Esophagus (tissue), 2 donors: Measurements from ENCODE around the gene ITIH1. TPM values are rescaled to one million over a fixed set of nuclear protein-coding genes. Genes with fewer than 3 reads are reported as not detected.
"Not testable (repeated sequence)": the region's sequence is repeated elsewhere in the genome, so short reads cannot be mapped to it uniquely, and the experiment has no call there.

Experiments
- H3K27ac ChIP-seq, 2 donors: one replicate each; pipeline ENCODE4 v1.5.1; 2013; ENCODE audit warnings: low read depth in 2 of 2, mild to moderate bottlenecking in 2 of 2, inconsistent platforms in 1 of 2, low read length in 1 of 2, moderate library complexity in 1 of 2
- H3K27me3 ChIP-seq, 2 donors: one replicate each; pipeline ENCODE4 v1.6.1; 2013; ENCODE audit warnings: low read length in 2 of 2, control low read depth in 1 of 2, mild to moderate bottlenecking in 1 of 2; ENCODE audit not compliant: insufficient read depth in 2 of 2, control insufficient read depth in 1 of 2
- H3K36me3 ChIP-seq, 2 donors: one replicate each; pipeline ENCODE4 v1.6.1; 2013; ENCODE audit warnings: low read length in 1 of 2; ENCODE audit not compliant: control insufficient read depth in 2 of 2, insufficient read depth in 2 of 2
- H3K4me1 ChIP-seq, 2 donors: one replicate each; pipeline ENCODE4 v1.6.1; 2013; ENCODE audit warnings: low read length in 1 of 2; ENCODE audit not compliant: control insufficient read depth in 2 of 2, insufficient read depth in 2 of 2
- H3K4me3 ChIP-seq, 2 donors: one replicate each; pipeline ENCODE4 v1.5.1; 2013; ENCODE audit warnings: low read length in 2 of 2, mild to moderate bottlenecking in 2 of 2, low read depth in 1 of 2, moderate library complexity in 1 of 2
- H3K9me3 ChIP-seq, 2 donors: one replicate each; pipeline ENCODE4 v1.6.1; 2013; ENCODE audit warnings: mild to moderate bottlenecking in 2 of 2, low read depth in 1 of 2, low read length in 1 of 2, moderate library complexity in 1 of 2; ENCODE audit not compliant: control insufficient read depth in 2 of 2, insufficient read depth in 1 of 2
- WGBS, 2 donors: extraction: QIAGEN DNeasy Blood & Tissue Kit; methylation state at CpG; one replicate each; pipeline ENCODE4 v1.1.7; 2013; 5-methylcytosine and 5-hydroxymethylcytosine counted together
- polyA plus RNA-seq, 2 donors: library from polyadenylated mRNA; stranded (reverse); fragments of 200-250 nt; gene quantifications; one replicate each; pipeline ENCODE4 v1.2.3, GENCODE V29; 2013
- donor health status: healthy with polysubstance abuse.
- donor health status: Bipolar disorder and iron deficiency.

ITIH1 gene
- polyA plus RNA-seq = under 1 TPM in 1 of 2 donors, not detected in 1; 0.13 TPM

DNA sequence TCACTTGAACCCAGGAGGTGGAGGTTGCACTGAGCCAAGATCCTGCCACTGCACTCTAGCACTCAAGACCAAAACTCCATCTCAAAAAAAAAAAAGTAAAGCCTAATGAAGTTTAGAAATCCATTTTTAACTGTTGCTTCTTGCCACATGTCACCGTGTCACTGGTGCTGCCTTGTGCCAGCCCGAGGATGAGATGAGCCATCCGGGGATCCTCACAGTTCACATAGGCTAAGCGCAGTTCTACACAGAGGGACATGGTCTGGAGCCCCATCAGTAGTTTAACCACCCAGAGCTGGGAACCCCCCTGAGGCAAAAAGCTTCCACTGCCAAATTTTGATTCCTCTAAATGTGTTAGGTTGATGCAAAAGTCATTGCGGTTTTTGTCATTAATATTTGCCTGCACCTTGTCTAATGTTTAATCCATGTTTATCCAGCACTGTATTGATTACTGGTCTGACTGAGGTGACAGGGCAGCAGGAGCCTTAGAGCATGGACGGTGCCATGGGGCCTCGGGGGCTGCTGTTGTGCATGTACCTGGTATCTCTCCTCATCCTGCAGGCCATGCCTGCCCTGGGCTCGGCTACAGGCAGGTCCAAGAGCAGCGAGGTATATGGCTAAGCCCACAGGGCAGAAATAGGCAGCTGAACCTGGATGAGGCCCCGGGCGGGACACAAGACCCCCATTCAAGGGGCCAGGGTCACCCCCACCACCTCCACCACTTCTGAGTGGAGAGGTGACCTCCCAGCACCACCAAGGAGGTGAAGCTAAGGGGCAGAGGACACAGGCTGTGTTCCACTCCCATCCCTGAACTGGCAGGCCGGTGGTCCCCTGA lies at the start of gene ITIH1:
ITIH1 (plus strand) TSS at position 473 of the 832 bp plus-strand sequence; CDS start at position 490, 17 bp downstream.
- H3K4me3 ChIP-seq = no peak within 1 kb of the TSS
- no peaks in the 10 kb centered on the region for H3K27me3 ChIP-seq
- no peak within 1 kb of the TSS for H3K27ac ChIP-seq
- WGBS, 2 donors = 80 to 85% methylated on average over 12 of the region's 12 CpGs
- H3K4me1 ChIP-seq = no peaks in the 10 kb centered on the region
- no peaks in the 10 kb centered on the region for H3K36me3 ChIP-seq
- no peaks in the 10 kb centered on the region for H3K9me3 ChIP-seq

GRCh38 chr3:52728753-52729152 lies 48.6 kb upstream of the ITIH1 start:
- 45 to 53% methylated on average over 3 of the region's 3 CpGs for WGBS, 2 donors

GRCh38 chr3:52730681-52731080 lies 46.7 kb upstream of the ITIH1 start:
- no peaks in the 10 kb centered on the region for H3K9me3 ChIP-seq
- no peak overlapping the region for H3K27ac ChIP-seq
- H3K27me3 ChIP-seq = no peaks in the 10 kb centered on the region
- no peaks in the 10 kb centered on the region for H3K4me1 ChIP-seq
- peaks cover 8 to 10% of the 10 kb centered on the region in 2 donors for H3K36me3 ChIP-seq
- H3K4me3 ChIP-seq = no peak overlapping the region

More at GRCh38 chr3:52728753-52729152, 48.6 kb upstream of the ITIH1 start:
- not testable (repeated sequence) for H3K27ac ChIP-seq, H3K4me3 ChIP-seq, H3K36me3 ChIP-seq, H3K9me3 ChIP-seq, H3K27me3 ChIP-seq, H3K4me1 ChIP-seq

- H3K27ac ChIP-seq = no peak overlapping the region
- H3K36me3 ChIP-seq = peaks cover 8 to 10% of the 10 kb centered on the region in 2 donors
- no peaks in the 10 kb centered on the region for H3K9me3 ChIP-seq
- H3K4me3 ChIP-seq = no peak overlapping the region
- H3K27me3 ChIP-seq = no peaks in the 10 kb centered on the region
- H3K4me1 ChIP-seq = no peaks in the 10 kb centered on the region
- WGBS, 2 donors = 82 to 84% methylated on average over 14 of the region's 14 CpGs
These were observed 45.8 kb upstream of the ITIH1 start for GRCh38 chr3:52731590-52731989.

- peaks cover 8 to 10% of the 10 kb centered on the region in 2 donors for H3K36me3 ChIP-seq
- WGBS, 2 donors = 85 to 86% methylated on average over 10 of the region's 10 CpGs
- H3K27me3 ChIP-seq = no peaks in the 10 kb centered on the region
- no peak overlapping the region for H3K27ac ChIP-seq
- H3K4me3 ChIP-seq = no peak overlapping the region
- no peaks in the 10 kb centered on the region for H3K4me1 ChIP-seq
- no peaks in the 10 kb centered on the region for H3K9me3 ChIP-seq
These were observed 44.0 kb upstream of the ITIH1 start for GRCh38 chr3:52733256-52733891.

GRCh38 chr3:52739730-52740129 lies 37.7 kb upstream of the ITIH1 start:
- H3K36me3 ChIP-seq = peaks cover 3 to 9% of the 10 kb centered on the region in 2 donors
- no peaks in the 10 kb centered on the region for H3K27me3 ChIP-seq
- no peak overlapping the region for H3K27ac ChIP-seq
- WGBS, 2 donors = 53 to 70% methylated on average over 1 of the region's 1 CpG
- no peak overlapping the region for H3K4me3 ChIP-seq
- no peaks in the 10 kb centered on the region for H3K9me3 ChIP-seq
- no peaks in the 10 kb centered on the region for H3K4me1 ChIP-seq

GRCh38 chr3:52742418-52743041 lies 34.9 kb upstream of the ITIH1 start:
- WGBS, 2 donors = 87 to 89% methylated on average over 3 of the region's 3 CpGs
- Histone ChIP-seq H3K4me3 (no peak overlapping the region), H3K4me1 (no peaks in the 10 kb centered on the region), H3K27ac (no peak overlapping the region), H3K9me3 (no peaks in the 10 kb centered on the region), H3K36me3 (peaks cover 8 to 12% of the 10 kb centered on the region in 2 donors), H3K27me3 (no peaks in the 10 kb centered on the region)

- Histone ChIP-seq H3K27ac (no peak overlapping the region), H3K4me3 (no peak overlapping the region), H3K9me3 (no peaks in the 10 kb centered on the region), H3K36me3 (peaks cover 8 to 12% of the 10 kb centered on the region in 2 donors), H3K4me1 (no peaks in the 10 kb centered on the region), H3K27me3 (no peaks in the 10 kb centered on the region)
- 83 to 90% methylated on average over 5 of the region's 5 CpGs for WGBS, 2 donors
These were observed 34.2 kb upstream of the ITIH1 start for GRCh38 chr3:52743152-52743551.

DNA sequence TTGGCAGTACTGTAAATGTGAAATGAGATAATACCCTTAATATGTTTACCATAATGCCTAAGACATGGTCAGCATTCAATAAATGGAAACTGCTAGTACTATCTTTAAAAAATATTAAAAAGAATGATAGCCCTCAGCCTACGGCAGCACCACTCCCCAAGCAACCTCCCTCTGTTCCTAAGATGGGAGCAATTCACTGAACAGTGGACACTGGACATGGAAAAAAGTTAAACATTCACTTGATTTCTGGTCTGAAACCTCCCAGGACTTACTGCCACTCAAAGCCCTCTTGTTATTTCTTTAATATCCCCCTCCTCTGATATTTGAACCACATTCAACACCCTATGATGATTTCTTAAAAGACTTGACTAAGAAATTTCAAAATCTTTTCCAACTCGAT lies 33.7 kb upstream of the ITIH1 start:
- Histone ChIP-seq H3K9me3 (no peaks in the 10 kb centered on the region), H3K4me3 (no peak overlapping the region), H3K27me3 (no peaks in the 10 kb centered on the region), H3K27ac (no peak overlapping the region), H3K4me1 (no peaks in the 10 kb centered on the region), H3K36me3 (peaks cover 8 to 13% of the 10 kb centered on the region in 2 donors)
- WGBS, 2 donors = 90 to 92% methylated on average over 2 of the region's 2 CpGs
